Effector memory CD8-positive, alpha-beta T cell (primary cell): ENCODE results near the gene RAB11FIP4.
A peak's percentile ranks its signal among the peaks of the same experiment; 100 is the strongest.

ENCODE experiments used
- ATAC-seq: fragments of 150-1000 bp; cut with Tn5 transposase; replicated peaks from 2 replicates; pipeline ENCODE4 v1.10.0; 2021; ENCODE audit warnings: mild to moderate bottlenecking, moderate library complexity
- DNase-seq, 3 experiments: peaks; one replicate each; pipeline ENCODE4 v3.0.0; 2021
- H3K27ac Mint-ChIP-seq, 2 donors: one replicate each; pipeline ENCODE4 v1.8.0; 2022; ENCODE audit warnings: mild to moderate bottlenecking in 2 of 2, mixed read lengths in 2 of 2, moderate library complexity in 2 of 2
- H3K27me3 Mint-ChIP-seq, 2 donors: one replicate each; pipeline ENCODE4 v1.8.0; 2022; ENCODE audit warnings: mixed read lengths in 2 of 2
- H3K36me3 Mint-ChIP-seq: one replicate; pipeline ENCODE4 v1.8.0; 2022; ENCODE audit warnings: mild to moderate bottlenecking, moderate library complexity, mixed read lengths; ENCODE audit not compliant: insufficient read depth
- H3K4me1 Mint-ChIP-seq, 2 donors: one replicate each; pipeline ENCODE4 v1.8.0; 2022; ENCODE audit warnings: low read depth in 2 of 2, mixed read lengths in 2 of 2
- H3K4me3 Mint-ChIP-seq, 2 donors: one replicate each; pipeline ENCODE4 v1.8.0; 2022; ENCODE audit warnings: mild to moderate bottlenecking in 2 of 2, mixed read lengths in 2 of 2, moderate library complexity in 2 of 2
- H3K9me3 Mint-ChIP-seq, 2 donors: one replicate each; pipeline ENCODE4 v1.8.0; 2022; ENCODE audit warnings: mixed read lengths in 2 of 2

Gene RAB11FIP4

DNA sequence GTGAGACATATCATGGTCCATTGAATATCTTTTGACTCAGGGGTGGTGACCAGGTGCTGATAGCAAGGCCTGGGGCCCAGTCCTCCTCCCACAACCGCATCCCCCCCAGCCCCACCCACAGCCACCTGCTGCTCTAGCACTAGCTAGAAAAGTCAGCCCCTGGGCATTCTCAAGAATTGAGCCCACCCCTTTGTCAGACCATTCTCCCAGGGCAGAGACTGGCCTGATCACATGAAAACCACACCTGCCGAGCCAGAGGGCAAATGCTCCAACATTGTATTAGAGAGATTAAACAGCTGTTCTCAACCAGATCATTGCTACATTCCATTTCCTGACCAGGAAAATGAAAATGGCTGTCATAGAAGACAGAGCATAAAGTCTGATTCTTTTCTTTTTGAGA, 62.4 kb downstream of the RAB11FIP4 start:
- Mint-ChIP-seq H3K9me3 (no peaks in the 10 kb centered on the region), H3K4me3 (no peak overlapping the region), H3K4me1 (peaks cover 2 to 3% of the 10 kb centered on the region in 2 donors), H3K27me3 (peaks cover 0 to 24% of the 10 kb centered on the region in 2 donors), H3K27ac (no peak overlapping the region), H3K36me3 (no peaks in the 10 kb centered on the region)
- ATAC-seq = no peak
- DNase-seq = no peak

DNA sequence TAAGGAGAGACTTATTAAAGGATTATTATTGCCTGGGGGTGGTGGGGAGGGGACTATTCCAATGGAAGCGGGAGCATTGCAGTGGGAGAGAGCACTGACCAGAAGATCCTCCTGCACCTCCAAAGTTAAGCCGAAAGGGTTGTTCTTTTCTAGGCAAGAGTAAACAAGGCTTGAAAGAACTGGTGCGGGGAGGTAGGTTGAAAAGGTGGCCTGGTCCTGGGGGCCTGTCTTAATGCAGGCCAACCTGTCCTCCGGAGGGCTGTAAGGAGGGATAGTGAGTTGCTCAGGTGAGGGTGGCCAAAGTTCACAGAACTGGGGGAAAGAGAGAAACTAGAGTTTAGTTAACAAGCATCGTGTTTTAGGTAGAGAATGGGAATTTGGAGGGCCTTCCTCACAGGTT, 65.3 kb downstream of the RAB11FIP4 start:
- Mint-ChIP-seq H3K4me1 (peaks cover 4 to 6% of the 10 kb centered on the region in 2 donors), H3K27me3 (no peaks in the 10 kb centered on the region), H3K36me3 (no peaks in the 10 kb centered on the region), H3K27ac (peak overlapping the region in 1 of 2 donors; percentile 6), H3K9me3 (no peaks in the 10 kb centered on the region), H3K4me3 (no peak overlapping the region)
- ATAC-seq (no peak), DNase-seq (no peak)

DNA sequence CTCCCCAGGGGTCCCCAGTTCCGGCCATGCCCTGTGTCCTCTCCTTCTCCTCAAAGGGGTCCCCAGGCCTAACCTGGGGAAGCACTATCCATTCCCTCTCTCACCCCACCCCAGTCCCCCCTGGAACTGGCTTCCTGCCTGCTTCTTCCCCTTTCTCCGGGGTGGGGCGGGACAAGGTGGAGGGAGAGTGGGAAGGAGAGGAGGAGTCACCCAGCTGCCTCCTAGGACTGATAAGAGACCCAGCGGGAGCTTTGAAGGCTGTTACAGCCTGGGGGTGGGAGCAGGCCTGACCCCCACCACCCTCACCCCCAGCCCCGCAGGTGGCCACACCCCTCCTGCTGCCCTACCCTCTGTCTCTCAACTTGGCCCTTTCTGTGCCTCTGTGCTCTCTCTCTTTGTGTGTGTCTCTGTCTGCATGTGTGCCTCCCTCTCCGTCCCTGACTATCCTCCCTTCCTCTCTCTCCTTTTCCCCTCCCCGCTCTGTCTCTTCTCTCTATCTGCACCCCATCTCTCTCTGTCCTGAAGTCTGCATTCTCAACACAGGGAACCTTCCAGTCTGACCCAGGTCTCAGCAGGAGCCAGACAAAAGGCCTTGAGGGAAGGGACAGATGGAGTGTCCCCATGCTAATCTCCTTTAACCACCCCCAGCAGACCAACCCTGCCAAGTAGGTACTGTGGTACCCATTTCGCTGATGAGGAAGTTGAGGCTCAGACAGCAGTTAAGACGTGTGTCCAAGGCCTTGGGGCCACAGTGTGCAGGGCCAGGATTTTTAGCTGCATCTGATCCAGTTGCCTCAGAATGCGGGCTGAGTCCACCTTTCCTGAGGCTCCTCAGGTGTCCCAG, 66.1 kb downstream of the RAB11FIP4 start:
- H3K27ac Mint-ChIP-seq = peak overlapping the region in 1 of 2 donors; percentile 13
- DNase-seq = no peak
- no peaks in the 10 kb centered on the region for H3K27me3 Mint-ChIP-seq
- ATAC-seq = no peak
- H3K4me3 Mint-ChIP-seq = no peak overlapping the region
- H3K4me1 Mint-ChIP-seq = peaks cover 4 to 6% of the 10 kb centered on the region in 2 donors
- H3K9me3 Mint-ChIP-seq = no peaks in the 10 kb centered on the region
- H3K36me3 Mint-ChIP-seq = no peaks in the 10 kb centered on the region

DNA sequence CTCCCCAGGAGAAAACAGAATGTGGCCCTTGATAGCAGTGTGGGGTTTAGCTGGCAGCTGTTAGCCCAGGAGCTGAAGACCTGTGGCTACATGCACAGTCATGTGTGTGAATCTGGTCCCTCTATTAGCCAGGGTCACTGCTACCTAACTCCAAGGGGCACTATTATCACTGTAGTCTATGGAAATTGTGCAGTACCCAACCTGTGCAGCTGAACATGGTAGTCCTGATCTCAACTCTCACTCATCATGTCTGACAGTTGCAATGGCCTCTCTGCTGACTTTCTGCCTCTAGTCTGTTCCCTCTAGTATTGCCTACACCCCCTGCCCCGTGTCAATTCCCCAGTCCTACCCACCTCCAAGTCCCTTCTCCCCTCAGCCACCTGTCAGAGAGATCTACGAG, 67.4 kb downstream of the RAB11FIP4 start:
- Mint-ChIP-seq H3K36me3 (no peaks in the 10 kb centered on the region), H3K4me3 (no peak overlapping the region), H3K4me1 (peaks cover 4 to 6% of the 10 kb centered on the region in 2 donors), H3K27ac (no peak overlapping the region), H3K9me3 (no peaks in the 10 kb centered on the region), H3K27me3 (no peaks in the 10 kb centered on the region)
- DNase-seq (no peak), ATAC-seq (no peak)

DNA sequence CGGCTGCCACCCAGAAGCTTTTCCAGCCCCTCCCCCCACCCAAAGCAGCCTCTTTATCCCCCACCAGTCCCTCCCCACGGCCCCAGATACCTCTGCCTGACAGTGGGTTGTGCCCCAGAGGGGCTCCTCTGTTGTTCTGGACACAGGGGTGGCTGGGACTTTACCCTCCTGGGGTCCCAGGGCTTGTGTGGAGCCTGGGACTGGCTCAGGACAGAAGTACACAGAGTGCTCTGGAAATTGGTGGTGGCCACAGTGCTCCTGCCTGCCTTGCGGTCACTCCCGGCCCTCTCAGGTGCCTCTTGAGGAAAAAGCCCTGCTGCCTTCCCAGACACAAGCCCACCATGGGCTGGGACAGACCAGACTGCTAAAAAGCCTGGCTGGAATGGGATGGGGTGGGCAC, 68.2 kb downstream of the RAB11FIP4 start:
- Mint-ChIP-seq H3K4me3 (no peak overlapping the region), H3K36me3 (no peaks in the 10 kb centered on the region), H3K4me1 (peaks cover 4 to 6% of the 10 kb centered on the region in 2 donors), H3K9me3 (no peaks in the 10 kb centered on the region), H3K27ac (peak overlapping the region in 1 of 2 donors; percentile 15), H3K27me3 (no peaks in the 10 kb centered on the region)
- no peak for DNase-seq
- ATAC-seq = no peak

DNA sequence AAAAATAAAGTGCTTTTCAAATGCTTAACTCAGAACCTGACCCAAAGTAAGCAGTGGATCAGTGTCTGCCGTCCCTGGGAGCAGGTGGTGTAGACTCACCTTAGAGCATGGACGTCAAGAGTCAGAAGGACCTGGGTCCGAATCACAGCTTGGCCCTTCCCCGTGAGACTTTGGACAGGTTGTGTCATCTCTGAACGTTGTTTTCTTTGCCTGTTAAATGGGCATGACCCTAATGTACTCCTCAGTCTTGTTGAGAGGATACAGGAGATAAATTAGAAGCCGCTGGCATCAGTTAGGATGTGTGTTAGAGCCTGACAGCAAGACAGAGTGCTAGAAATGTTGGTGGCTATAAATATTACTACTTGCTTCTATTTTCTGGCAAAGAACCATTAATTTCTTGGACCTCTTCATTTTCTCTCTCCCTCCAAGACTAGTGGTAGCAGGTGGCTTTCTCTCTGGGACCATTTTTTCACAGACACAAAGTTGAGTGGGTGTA, 68.8 kb downstream of the RAB11FIP4 start:
- H3K27me3 Mint-ChIP-seq = no peaks in the 10 kb centered on the region
- H3K9me3 Mint-ChIP-seq = no peaks in the 10 kb centered on the region
- H3K36me3 Mint-ChIP-seq = no peaks in the 10 kb centered on the region
- peaks cover 4 to 6% of the 10 kb centered on the region in 2 donors for H3K4me1 Mint-ChIP-seq
- peak overlapping the region in 1 of 2 donors; percentile 15 for H3K27ac Mint-ChIP-seq
- no peak for ATAC-seq
- H3K4me3 Mint-ChIP-seq = no peak overlapping the region
- DNase-seq = no peak

DNA sequence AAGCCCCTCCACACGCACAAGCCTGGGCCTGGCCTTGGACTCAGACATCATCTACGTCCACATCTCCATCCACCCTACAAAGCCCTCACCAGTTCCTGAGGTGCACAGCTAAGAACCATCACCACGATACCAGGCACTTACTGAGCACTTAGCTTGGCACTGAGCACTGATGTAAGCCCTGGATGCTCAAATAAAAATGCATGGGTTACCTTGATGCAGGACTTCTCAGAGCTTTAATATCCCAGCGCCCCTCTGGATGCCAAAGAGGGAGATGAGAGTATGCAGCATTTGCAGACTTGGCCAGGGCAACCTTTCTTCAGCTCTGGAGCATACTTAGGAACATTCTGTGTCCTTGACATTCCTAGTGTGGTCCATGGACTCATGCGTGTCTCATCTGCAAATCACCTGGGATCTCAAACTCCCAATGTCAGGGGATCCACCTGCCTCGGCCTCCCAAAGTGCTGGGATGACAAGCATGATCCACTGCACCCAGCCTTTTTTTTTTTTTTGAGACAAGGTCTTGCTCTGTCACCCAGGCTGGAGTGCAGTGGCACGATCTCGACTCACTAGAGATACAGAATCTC, 69.8 kb downstream of the RAB11FIP4 start:
- ATAC-seq (no peak), DNase-seq (no peak)
- Mint-ChIP-seq H3K27ac (peak overlapping the region in 1 of 2 donors; percentile 35), H3K4me3 (no peak overlapping the region), H3K9me3 (no peaks in the 10 kb centered on the region), H3K36me3 (no peaks in the 10 kb centered on the region), H3K4me1 (peaks cover 4 to 6% of the 10 kb centered on the region in 2 donors), H3K27me3 (no peaks in the 10 kb centered on the region)

DNA sequence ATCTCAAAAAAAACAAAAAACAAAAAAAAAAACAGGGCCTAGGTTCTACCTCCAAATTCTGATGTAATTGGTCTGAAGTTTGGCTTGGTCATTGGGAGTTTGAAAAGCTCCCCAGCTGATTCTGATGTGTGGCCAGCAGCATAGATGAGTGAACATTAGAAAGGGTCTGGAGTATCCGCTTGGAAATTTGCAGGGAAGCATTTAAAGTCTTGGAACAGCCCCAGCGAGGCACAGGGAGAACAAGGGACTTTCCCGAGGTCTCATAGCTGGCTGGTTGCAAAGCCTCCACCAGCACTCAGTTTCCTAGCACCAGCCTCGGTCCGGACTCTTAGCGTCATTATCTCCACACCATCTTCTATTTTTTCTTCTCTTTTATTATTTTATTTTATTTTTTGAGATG, 70.8 kb downstream of the RAB11FIP4 start:
- Mint-ChIP-seq H3K4me1 (peaks cover 5 to 6% of the 10 kb centered on the region in 2 donors), H3K27me3 (no peaks in the 10 kb centered on the region)

DNA sequence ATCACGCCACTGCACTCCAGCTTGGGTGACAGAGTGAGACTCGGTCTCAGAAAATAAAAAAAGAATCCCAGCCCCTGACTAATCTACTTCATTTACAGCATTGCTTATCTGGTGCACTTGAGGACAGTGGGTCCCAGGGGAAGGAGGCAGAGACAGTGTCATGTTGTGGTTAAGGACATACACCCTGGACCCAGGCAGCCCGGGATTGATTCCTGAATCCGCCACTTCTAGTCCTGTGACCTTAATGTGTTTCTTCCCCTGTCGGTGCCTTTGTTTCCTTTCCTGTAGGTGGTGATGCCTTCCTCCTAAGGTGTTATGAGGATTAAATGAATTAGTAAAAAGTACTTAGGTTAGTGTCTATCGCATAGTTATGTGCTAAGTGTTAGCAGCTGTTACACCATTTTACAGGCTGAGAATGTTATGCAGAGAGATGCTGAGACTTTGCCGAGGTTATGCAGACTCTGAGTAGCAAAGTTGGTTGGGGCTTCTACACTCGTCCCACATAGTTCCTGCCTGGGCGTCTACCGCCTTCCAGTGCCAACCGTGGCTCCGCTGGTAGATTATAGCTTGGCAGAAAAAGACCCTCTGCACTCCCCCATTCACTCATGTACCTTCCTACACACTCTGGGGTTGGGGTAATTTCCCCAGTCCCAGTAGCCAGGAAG, 74.8 kb downstream of the RAB11FIP4 start:
- Mint-ChIP-seq H3K36me3 (peaks cover 3% of the 10 kb centered on the region), H3K27ac (no peak overlapping the region), H3K4me3 (no peak overlapping the region), H3K9me3 (no peaks in the 10 kb centered on the region), H3K27me3 (no peaks in the 10 kb centered on the region), H3K4me1 (peaks cover 10 to 13% of the 10 kb centered on the region in 2 donors)
- ATAC-seq (no peak), DNase-seq (no peak)

More for the DNA sequence above, 70.8 kb downstream of the RAB11FIP4 start:
- H3K4me3 Mint-ChIP-seq = no peak overlapping the region
- no peaks in the 10 kb centered on the region for H3K36me3 Mint-ChIP-seq
- peak overlapping the region in 1 of 2 donors; percentile 35 for H3K27ac Mint-ChIP-seq
- DNase-seq (no peak), ATAC-seq (no peak)
- H3K9me3 Mint-ChIP-seq = no peaks in the 10 kb centered on the region

DNA sequence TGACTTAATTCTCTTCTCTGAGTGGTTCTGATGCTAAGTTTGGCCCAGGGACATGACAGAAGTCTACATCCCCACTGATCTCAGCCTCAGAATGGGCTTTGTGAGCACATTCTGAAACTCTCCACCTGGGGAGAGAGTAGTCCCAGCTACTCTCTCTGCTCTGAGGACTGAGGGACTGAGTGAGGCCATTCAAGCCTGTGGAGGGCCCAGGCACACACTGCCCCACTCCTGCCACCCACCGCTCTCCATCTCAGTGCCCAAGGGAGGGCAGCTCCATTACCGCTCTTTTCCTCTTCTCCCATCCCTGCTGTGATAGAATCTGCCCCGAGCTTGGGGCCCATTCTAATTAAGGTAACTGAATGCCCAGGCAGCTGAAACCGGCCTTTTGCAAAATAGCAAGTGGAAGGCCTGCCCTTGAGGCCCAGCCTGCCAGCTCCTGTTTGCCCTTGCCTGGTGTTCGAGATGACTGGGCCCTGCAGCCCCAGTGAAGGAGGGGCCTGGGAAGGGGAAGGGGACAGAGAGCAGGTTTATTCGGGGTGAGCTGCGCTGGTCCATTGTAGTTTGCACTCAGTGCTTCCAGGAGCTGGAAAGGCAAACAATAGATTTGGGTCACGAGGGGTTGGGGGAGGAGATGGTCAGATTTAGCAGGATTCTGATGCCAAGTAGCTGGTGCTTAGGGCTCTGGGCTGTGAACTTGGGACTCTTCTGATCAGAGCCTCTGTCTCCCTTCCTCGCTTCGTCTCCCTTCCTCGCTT, 76.2 kb downstream of the RAB11FIP4 start:
- no peak for ATAC-seq

DNA sequence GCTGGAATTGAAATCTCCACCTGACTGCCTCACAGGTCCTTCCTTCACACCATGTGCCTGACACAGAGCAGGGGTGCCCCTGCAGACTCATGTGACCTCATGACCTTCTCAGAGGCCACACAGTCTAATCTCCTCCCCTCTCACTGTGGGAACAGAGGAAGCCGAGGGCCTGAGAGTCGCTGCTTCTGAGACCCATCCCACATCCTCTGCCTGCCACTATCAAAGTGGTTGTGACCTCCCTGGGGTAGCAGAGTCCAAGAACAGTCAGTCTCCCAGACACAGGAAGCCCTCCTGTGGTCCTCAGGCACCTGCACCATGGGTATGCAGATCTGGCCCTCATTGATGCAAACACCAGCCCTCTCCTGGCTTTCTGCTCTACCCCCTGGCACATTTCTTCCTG, 78.5 kb downstream of the RAB11FIP4 start:
- peaks cover 3% of the 10 kb centered on the region for H3K36me3 Mint-ChIP-seq
- H3K4me1 Mint-ChIP-seq = peaks cover 10 to 16% of the 10 kb centered on the region in 2 donors
- peak overlapping the region in 1 of 2 donors; percentile 60 for H3K4me3 Mint-ChIP-seq
- ATAC-seq (peak; percentile 91), DNase-seq (peak in 1 of 3 experiments; percentile 14)
- H3K27me3 Mint-ChIP-seq = peaks cover 0 to 6% of the 10 kb centered on the region in 2 donors
- H3K9me3 Mint-ChIP-seq = no peaks in the 10 kb centered on the region
- peak overlapping the region in 1 of 2 donors; percentile 91 for H3K27ac Mint-ChIP-seq

More for the DNA sequence above, 76.2 kb downstream of the RAB11FIP4 start:
- Mint-ChIP-seq H3K27me3 (peaks cover 0 to 6% of the 10 kb centered on the region in 2 donors), H3K4me3 (no peak overlapping the region), H3K4me1 (peaks cover 10 to 16% of the 10 kb centered on the region in 2 donors), H3K9me3 (no peaks in the 10 kb centered on the region), H3K27ac (peak overlapping the region; percentile 15 to 72), H3K36me3 (peaks cover 3% of the 10 kb centered on the region)
- no peak for DNase-seq

DNA sequence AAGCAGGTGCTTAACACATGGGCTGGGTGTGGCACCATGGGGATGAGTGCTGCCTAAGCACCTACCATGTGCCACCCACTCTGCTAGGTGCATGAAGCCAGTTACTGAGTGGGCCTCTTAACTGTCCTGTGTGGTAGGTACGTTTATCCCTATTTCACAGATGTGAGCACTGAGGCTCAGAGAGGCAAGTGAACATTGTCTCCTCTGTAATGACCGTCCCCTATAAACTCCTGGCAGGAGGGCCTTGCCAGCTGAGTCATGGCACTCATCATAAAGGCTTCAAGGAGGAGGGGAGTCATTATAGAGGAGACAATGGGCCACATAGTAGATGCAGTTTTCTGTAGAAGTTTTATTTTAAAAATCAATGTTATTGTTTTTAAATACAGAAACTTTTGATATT, 79.1 kb downstream of the RAB11FIP4 start:
- H3K36me3 Mint-ChIP-seq = peaks cover 3% of the 10 kb centered on the region
- peak overlapping the region in 1 of 2 donors; percentile 60 for H3K4me3 Mint-ChIP-seq
- H3K27ac Mint-ChIP-seq = peak overlapping the region in 1 of 2 donors; percentile 91
- no peak for DNase-seq
- peaks cover 10 to 16% of the 10 kb centered on the region in 2 donors for H3K4me1 Mint-ChIP-seq
- no peak for ATAC-seq
- H3K27me3 Mint-ChIP-seq = peaks cover 0 to 6% of the 10 kb centered on the region in 2 donors
- no peaks in the 10 kb centered on the region for H3K9me3 Mint-ChIP-seq

DNA sequence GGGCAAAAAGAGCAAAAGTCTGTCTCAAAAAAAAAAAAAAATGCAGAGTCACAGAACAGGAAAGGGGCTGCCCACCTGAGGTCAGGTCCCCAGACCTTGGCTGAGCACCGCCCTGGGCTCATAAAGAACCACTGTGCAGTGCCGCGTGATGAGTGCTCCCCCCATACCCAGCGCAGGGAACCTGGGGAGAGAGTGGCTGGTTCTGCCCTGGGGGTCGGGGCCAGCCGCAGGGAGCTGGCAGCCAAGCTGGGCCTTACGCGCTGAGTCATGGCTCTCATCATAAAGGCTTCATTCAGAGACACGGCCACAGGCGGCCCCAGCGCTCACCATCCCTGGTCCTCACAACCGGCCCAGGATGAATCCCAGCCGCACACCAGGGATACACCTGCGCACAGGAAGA, 80.7 kb downstream of the RAB11FIP4 start:
- H3K27ac Mint-ChIP-seq = no peak overlapping the region
- H3K27me3 Mint-ChIP-seq = peaks cover 1 to 6% of the 10 kb centered on the region in 2 donors
- no peak for ATAC-seq

More for the DNA sequence above, 80.7 kb downstream of the RAB11FIP4 start:
- DNase-seq = no peak
- H3K4me3 Mint-ChIP-seq = no peak overlapping the region
- peaks cover 3% of the 10 kb centered on the region for H3K36me3 Mint-ChIP-seq
- H3K4me1 Mint-ChIP-seq = peaks cover 10 to 16% of the 10 kb centered on the region in 2 donors
- H3K9me3 Mint-ChIP-seq = no peaks in the 10 kb centered on the region
